AML-193 (cell line): ENCODE measurements around the gene SSU72.
"Not testable (repeated sequence)": the region's sequence is repeated elsewhere in the genome, so short reads cannot be mapped to it uniquely, and the experiment has no call there.

Source experiments
- DNase-seq, 2 experiments: peaks; one replicate each; lab custom pipeline; 2025; lab: John Stamatoyannopoulos, UW

SSU72 gene

GRCh38 chr1:1527092-1527816 is 47.4 kb downstream of the SSU72 start:
- no peak for DNase-seq

GRCh38 chr1:1526476-1526875 is 48.2 kb downstream of the SSU72 start:
- not testable (repeated sequence) for DNase-seq

- DNase-seq: not testable (repeated sequence)
Measured at GRCh38 chr1:1524750-1525383, 49.8 kb downstream of the SSU72 start.

- DNase-seq: not testable (repeated sequence)
Measured at GRCh38 chr1:1523651-1524050, 51.0 kb downstream of the SSU72 start.

- DNase-seq: not testable (repeated sequence)
Measured at GRCh38 chr1:1523226-1523625, 51.4 kb downstream of the SSU72 start.

GRCh38 chr1:1522536-1522935 is 52.1 kb downstream of the SSU72 start:
- not testable (repeated sequence) for DNase-seq

- DNase-seq: no peak
Measured at GRCh38 chr1:1521331-1521730, 53.3 kb downstream of the SSU72 start.

- not testable (repeated sequence) for DNase-seq
Measured at GRCh38 chr1:1519805-1520505, 54.7 kb downstream of the SSU72 start.

- not testable (repeated sequence) for DNase-seq
Measured at GRCh38 chr1:1518621-1519007, 56.0 kb downstream of the SSU72 start.

- no peak for DNase-seq
Measured at GRCh38 chr1:1517973-1518620, 56.6 kb downstream of the SSU72 start.

GRCh38 chr1:1516923-1517322 is 57.7 kb downstream of the SSU72 start:
- not testable (repeated sequence) for DNase-seq

- DNase-seq: not testable (repeated sequence)
Measured at GRCh38 chr1:1514376-1514775, 60.3 kb downstream of the SSU72 start.

GRCh38 chr1:1513675-1514074 is 61.0 kb downstream of the SSU72 start:
- DNase-seq: not testable (repeated sequence)

GRCh38 chr1:1512425-1512824 is 62.2 kb downstream of the SSU72 start:
- not testable (repeated sequence) for DNase-seq

- peak; percentile 86 to 93 for DNase-seq
Measured at GRCh38 chr1:1511533-1512285, 63.0 kb downstream of the SSU72 start, which contains the start of gene ATAD3A. Gene ATAD3A, plus strand, starts transcription at chr1:1512162. Its CDS starts 107 bp downstream, at chr1:1512269.

GRCh38 chr1:1510912-1511532 is 63.6 kb downstream of the SSU72 start:
- DNase-seq: peak; percentile 4 to 18

- not testable (repeated sequence) for DNase-seq
Measured at GRCh38 chr1:1509465-1509850, 65.2 kb downstream of the SSU72 start.

- DNase-seq: not testable (repeated sequence)
Measured at GRCh38 chr1:1508775-1509464, 65.7 kb downstream of the SSU72 start.

GRCh38 chr1:1507305-1507704 is 67.4 kb downstream of the SSU72 start:
- DNase-seq: no peak

GRCh38 chr1:1505801-1506200 is 68.9 kb downstream of the SSU72 start:
- not testable (repeated sequence) for DNase-seq
